AG10803 (cell line): ENCODE measurements around the gene SLC39A6.

Experiments
- DNase-seq: peaks from one replicate; pipeline ENCODE4 v3.0.0; 2010; ENCODE audit warnings: low read depth
- H3K4me3 ChIP-seq: 2 replicates; pipeline ENCODE4 v1.5.1; 2011; ENCODE audit warnings: mild to moderate bottlenecking, low read length, control low read depth
- TF ChIP-seq, protein P1 (sequence below): conservative IDR thresholded peaks from 2 replicates; pipeline ENCODE4 v1.5.1; 2011; ENCODE audit warnings: mild to moderate bottlenecking, low read length, control low read depth, inconsistent platforms

The SLC39A6 gene

DNA sequence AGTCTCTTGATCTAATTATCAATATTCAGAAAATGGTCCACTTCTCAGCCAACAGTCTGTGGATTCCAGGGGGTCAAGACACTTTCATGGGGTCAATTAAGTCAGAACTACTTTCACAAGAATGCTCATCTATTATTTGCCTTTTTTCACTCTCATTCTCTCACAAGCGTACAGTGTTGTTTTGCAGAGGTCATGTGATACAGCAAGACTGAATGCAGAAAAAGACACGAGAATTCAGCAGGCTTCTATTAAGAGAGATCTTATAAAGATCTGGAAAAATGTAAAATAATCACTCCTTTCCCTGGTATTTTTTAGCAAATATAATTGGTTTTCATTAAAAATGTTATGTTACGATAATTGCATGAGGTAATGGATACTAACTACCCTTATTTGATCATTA, 70.5 kb downstream of the SLC39A6 start:
- TF ChIP-seq, protein P1, sequence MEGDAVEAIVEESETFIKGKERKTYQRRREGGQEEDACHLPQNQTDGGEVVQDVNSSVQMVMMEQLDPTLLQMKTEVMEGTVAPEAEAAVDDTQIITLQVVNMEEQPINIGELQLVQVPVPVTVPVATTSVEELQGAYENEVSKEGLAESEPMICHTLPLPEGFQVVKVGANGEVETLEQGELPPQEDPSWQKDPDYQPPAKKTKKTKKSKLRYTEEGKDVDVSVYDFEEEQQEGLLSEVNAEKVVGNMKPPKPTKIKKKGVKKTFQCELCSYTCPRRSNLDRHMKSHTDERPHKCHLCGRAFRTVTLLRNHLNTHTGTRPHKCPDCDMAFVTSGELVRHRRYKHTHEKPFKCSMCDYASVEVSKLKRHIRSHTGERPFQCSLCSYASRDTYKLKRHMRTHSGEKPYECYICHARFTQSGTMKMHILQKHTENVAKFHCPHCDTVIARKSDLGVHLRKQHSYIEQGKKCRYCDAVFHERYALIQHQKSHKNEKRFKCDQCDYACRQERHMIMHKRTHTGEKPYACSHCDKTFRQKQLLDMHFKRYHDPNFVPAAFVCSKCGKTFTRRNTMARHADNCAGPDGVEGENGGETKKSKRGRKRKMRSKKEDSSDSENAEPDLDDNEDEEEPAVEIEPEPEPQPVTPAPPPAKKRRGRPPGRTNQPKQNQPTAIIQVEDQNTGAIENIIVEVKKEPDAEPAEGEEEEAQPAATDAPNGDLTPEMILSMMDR = no peak
- no peak for DNase-seq

More for the DNA sequence above, 70.5 kb downstream of the SLC39A6 start:
- no peak overlapping the region for H3K4me3 ChIP-seq
